Measurements from ENCODE around the gene KIAA1217. TPM values are rescaled to one million over a fixed set of nuclear protein-coding genes. Genes with fewer than 3 reads are reported as not detected.

The KIAA1217 gene
- total and polyA plus RNA-seq, 2 experiments from 2014 or later = 5.4 to 8.1 TPM

DNA sequence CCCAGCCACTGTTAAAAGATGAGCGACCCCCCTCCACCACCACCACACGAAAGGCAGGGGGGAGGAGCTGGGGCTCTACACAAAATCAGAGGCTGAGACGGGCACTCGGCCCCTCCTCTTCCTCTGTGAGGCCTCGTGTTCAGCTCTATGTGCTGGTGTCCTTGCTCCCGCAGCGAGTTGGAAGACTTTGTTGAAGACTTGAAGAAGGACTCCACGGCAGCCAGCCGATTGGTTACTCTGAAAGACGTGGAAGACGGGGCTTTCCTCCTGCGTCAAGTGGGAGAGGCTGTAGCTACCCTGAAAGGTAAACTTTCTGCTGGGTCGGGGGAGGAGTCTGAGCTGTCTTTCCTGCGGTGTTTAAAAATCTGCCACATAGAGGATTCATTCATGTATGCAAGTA, 311.0 kb downstream of the KIAA1217 start:
- no peaks in the 10 kb centered on the region for H4K20me1 ChIP-seq (ENCODE audit: insufficient read depth)
- H3K36me3 ChIP-seq (ENCODE audit: low read depth) = no peaks in the 10 kb centered on the region
- no peak overlapping the region for H2AFZ ChIP-seq
- no peak overlapping the region for H3K27ac ChIP-seq
- no peak for TF ChIP-seq EZH2phosphoT487 (IDR thresholded peaks at IDR 0.05; ENCODE audit: insufficient read depth, low read depth)
- TF ChIP-seq EZH2 (IDR thresholded peaks at IDR 0.05; ENCODE audit: insufficient read depth, poor library complexity, severe bottlenecking) = no peak
- WGBS, 2 experiments (ENCODE audit: low coverage in 1 of 2, low lambda C conversion rate in 2 of 2, missing lambda C conversion rate in 2 of 2) = 84 to 89% methylated on average over 14 of the region's 14 CpGs
- no peak overlapping the region for H3K9ac ChIP-seq
- no peaks in the 10 kb centered on the region for H3K27me3 ChIP-seq (replicated peaks; ENCODE audit: insufficient read depth)
- DNase-seq = no peak
- 0 out of 2 replicates have a peak, but pooled peaks cover 6% of the 10 kb centered on the region for H3K4me1 ChIP-seq (ENCODE audit: insufficient read depth)
- H3K4me3 ChIP-seq = no peak overlapping the region
- no peaks in the 10 kb centered on the region for H3K9me2 ChIP-seq (ENCODE audit: insufficient read depth)
- no peak overlapping the region for H3K4me2 ChIP-seq (ENCODE audit: unreplicated experiment)
- H3K79me2 ChIP-seq (ENCODE audit: insufficient read depth) = no peaks in the 10 kb centered on the region
- H3K9me3 ChIP-seq (ENCODE audit: low read depth) = no peaks in the 10 kb centered on the region
- peaks cover 6% of the 10 kb centered on the region; the same call in 1 of the 2 replicates for H3F3A ChIP-seq (ENCODE audit: insufficient read depth)
- in situ Hi-C loops (cut with MboI) = loop anchor here (5.0 to 25.0 kb wide), 3 partner anchors 155 to 518 kb away; partner anchors contain the start of gene KIAA1217

DNA sequence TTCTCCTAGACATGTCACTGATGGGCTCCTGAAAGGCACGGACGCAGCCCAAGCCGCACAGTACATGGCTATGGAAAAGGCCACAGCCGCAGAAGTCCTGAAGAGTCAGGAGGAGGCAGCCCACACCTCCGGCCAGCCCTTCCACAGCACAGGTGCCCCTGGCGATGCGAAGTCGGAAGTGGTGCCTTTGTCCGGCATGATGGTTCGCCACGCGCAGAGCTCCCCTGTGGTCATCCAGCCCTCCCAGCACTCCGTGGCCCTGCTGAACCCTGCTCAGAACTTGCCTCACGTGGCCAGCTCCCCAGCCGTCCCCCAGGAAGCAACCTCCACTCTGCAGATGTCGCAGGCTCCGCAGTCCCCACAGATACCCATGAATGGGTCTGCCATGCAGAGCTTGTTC, 315.4 kb downstream of the KIAA1217 start:
- in situ Hi-C loops (cut with MboI) = loop anchor here (25.0 kb wide), 1 partner anchor 312 kb away; the partner anchor contains the start of gene KIAA1217
- Histone ChIP-seq H3K36me3 (ENCODE audit: low read depth) (no peaks in the 10 kb centered on the region), H3K9me2 (ENCODE audit: insufficient read depth) (no peaks in the 10 kb centered on the region)

DNA sequence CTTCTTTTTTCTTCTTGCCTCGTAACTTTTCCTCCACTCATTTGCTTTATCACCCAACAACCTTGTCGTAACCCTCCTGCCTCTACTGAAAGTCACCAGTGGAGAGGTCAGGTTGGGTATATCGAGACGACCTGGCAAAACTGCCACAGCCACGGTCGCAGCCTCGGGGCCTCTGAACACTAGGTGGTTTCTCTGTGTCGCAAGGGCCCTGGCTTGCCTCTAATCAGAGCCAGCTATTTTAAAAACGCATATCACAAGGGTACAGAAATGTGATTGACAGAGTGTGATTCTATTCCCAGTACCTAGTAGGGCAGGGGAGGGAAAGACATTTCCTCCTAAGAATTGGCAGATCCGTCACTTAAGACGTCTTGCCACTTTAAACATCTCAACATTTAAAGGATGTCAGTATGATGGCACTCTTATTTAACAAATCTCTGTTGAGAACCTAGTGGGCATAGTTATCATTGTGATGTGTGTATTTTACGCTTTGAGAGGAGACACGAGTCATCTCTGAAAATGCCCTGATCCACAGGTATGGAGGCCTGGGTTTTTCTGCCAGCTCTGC, 317.2 kb downstream of the KIAA1217 start:
- in situ Hi-C loops (cut with MboI) = loop anchor here (25.0 kb wide), 1 partner anchor 989 kb away; no protein-coding TSS in a partner anchor
- H3K9me2 ChIP-seq (ENCODE audit: insufficient read depth) = no peaks in the 10 kb centered on the region

More for the DNA sequence above, 315.4 kb downstream of the KIAA1217 start:
- Histone ChIP-seq H3K27me3 (replicated peaks; ENCODE audit: insufficient read depth) (no peaks in the 10 kb centered on the region), H3K9ac (no peak overlapping the region), H3K4me3 (no peak overlapping the region), H3K4me1 (ENCODE audit: insufficient read depth) (no peaks in the 10 kb centered on the region), H3F3A (ENCODE audit: insufficient read depth) (no peaks in the 10 kb centered on the region), H4K20me1 (ENCODE audit: insufficient read depth) (no peaks in the 10 kb centered on the region), H3K79me2 (ENCODE audit: insufficient read depth) (no peaks in the 10 kb centered on the region), H3K4me2 (ENCODE audit: unreplicated experiment) (no peak overlapping the region), H3K27ac (no peak overlapping the region), H3K9me3 (ENCODE audit: low read depth) (no peaks in the 10 kb centered on the region), H2AFZ (no peak overlapping the region)
- 92 to 94% methylated on average over 17 of the region's 17 CpGs for WGBS, 2 experiments (ENCODE audit: low coverage in 1 of 2, low lambda C conversion rate in 2 of 2, missing lambda C conversion rate in 2 of 2)
- DNase-seq = no peak
- TF ChIP-seq EZH2 (IDR thresholded peaks at IDR 0.05; ENCODE audit: insufficient read depth, poor library complexity, severe bottlenecking) (no peak), EZH2phosphoT487 (IDR thresholded peaks at IDR 0.05; ENCODE audit: insufficient read depth, low read depth) (no peak)

DNA sequence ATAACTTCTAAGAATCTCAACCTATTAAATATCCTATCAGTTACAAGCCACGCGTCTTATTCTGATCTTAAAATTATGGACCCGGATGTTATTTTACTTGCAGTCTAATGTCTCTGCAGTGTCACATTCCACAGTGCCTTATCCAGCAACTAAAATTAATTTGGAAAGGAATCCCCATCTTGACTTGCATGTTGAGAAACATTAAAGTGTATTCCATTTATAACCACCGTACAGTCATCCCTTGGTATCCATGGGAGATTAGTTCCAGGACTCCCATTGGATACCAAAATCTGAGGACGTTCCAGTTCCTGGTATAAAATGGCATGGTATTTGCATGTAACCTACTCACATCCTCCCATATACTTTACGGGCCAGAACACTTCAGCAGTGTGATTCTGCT, 320.0 kb downstream of the KIAA1217 start:
- Histone ChIP-seq H3K4me3 (no peak overlapping the region), H3F3A (ENCODE audit: insufficient read depth) (no peaks in the 10 kb centered on the region), H3K27ac (no peak overlapping the region), H4K20me1 (ENCODE audit: insufficient read depth) (no peaks in the 10 kb centered on the region), H3K36me3 (ENCODE audit: low read depth) (peaks cover 17% of the 10 kb centered on the region), H3K27me3 (replicated peaks; ENCODE audit: insufficient read depth) (no peaks in the 10 kb centered on the region), H3K9me2 (ENCODE audit: insufficient read depth) (no peaks in the 10 kb centered on the region), H3K79me2 (ENCODE audit: insufficient read depth) (no peaks in the 10 kb centered on the region), H3K4me2 (ENCODE audit: unreplicated experiment) (no peak overlapping the region), H2AFZ (no peak overlapping the region), H3K9ac (no peak overlapping the region), H3K9me3 (ENCODE audit: low read depth) (no peaks in the 10 kb centered on the region), H3K4me1 (ENCODE audit: insufficient read depth) (no peaks in the 10 kb centered on the region)
- no peak for TF ChIP-seq EZH2phosphoT487 (IDR thresholded peaks at IDR 0.05; ENCODE audit: insufficient read depth, low read depth)
- no peak for TF ChIP-seq EZH2 (IDR thresholded peaks at IDR 0.05; ENCODE audit: insufficient read depth, poor library complexity, severe bottlenecking)
- WGBS, 2 experiments (ENCODE audit: low coverage in 1 of 2, low lambda C conversion rate in 2 of 2, missing lambda C conversion rate in 2 of 2) = 83 to 84% methylated on average over 6 of the region's 6 CpGs
- in situ Hi-C loops (cut with MboI) = loop anchor here (25.0 kb wide), 1 partner anchor 992 kb away; no protein-coding TSS in a partner anchor
- peak; percentile 8 for DNase-seq

More for the DNA sequence above, 317.2 kb downstream of the KIAA1217 start:
- Histone ChIP-seq H3K36me3 (ENCODE audit: low read depth) (no peaks in the 10 kb centered on the region), H3K9me3 (ENCODE audit: low read depth) (no peaks in the 10 kb centered on the region), H3K79me2 (ENCODE audit: insufficient read depth) (no peaks in the 10 kb centered on the region), H3K4me1 (ENCODE audit: insufficient read depth) (no peaks in the 10 kb centered on the region), H2AFZ (no peak overlapping the region), H3K4me2 (ENCODE audit: unreplicated experiment) (no peak overlapping the region), H4K20me1 (ENCODE audit: insufficient read depth) (no peaks in the 10 kb centered on the region), H3K27ac (no peak overlapping the region), H3K4me3 (no peak overlapping the region), H3K9ac (no peak overlapping the region), H3F3A (ENCODE audit: insufficient read depth) (no peaks in the 10 kb centered on the region), H3K27me3 (replicated peaks; ENCODE audit: insufficient read depth) (no peaks in the 10 kb centered on the region)
- 93 to 95% methylated on average over 13 of the region's 13 CpGs for WGBS, 2 experiments (ENCODE audit: low coverage in 1 of 2, low lambda C conversion rate in 2 of 2, missing lambda C conversion rate in 2 of 2)
- TF ChIP-seq EZH2phosphoT487 (IDR thresholded peaks at IDR 0.05; ENCODE audit: insufficient read depth, low read depth) (no peak), EZH2 (IDR thresholded peaks at IDR 0.05; ENCODE audit: insufficient read depth, poor library complexity, severe bottlenecking) (no peak)
- DNase-seq = no peak

All from GM23248 (cell line).